ENCODE data around the gene FHIT. TPM values are rescaled to one million over a fixed set of nuclear protein-coding genes. Genes with fewer than 3 reads are reported as not detected.

The FHIT gene
- total RNA-seq, 1 experiment from 2014 or later: 20.1 TPM

- no peaks in the 10 kb centered on the region for H3K27me3 Mint-ChIP-seq (ENCODE audit: insufficient read depth, unreplicated experiment)
- H3K9me3 Mint-ChIP-seq (ENCODE audit: unreplicated experiment): no peaks in the 10 kb centered on the region
- peaks cover 7% of the 10 kb centered on the region for H3K4me1 Mint-ChIP-seq (ENCODE audit: insufficient read depth, unreplicated experiment)
- ChIA-PET POLR2A (no interaction called here), CTCF (no interaction called here)
- intact Hi-C loops (cut with micrococcal nuclease): no loop called here
- H3K36me3 Mint-ChIP-seq (ENCODE audit: insufficient read depth, unreplicated experiment): no peaks in the 10 kb centered on the region
- no peak for TF ChIP-seq CTCF (IDR thresholded peaks at IDR 0.05; ENCODE audit: unreplicated experiment)
- no TSS peak for BruUV-seq (replicated peaks)
- no peak overlapping the region for H3K27ac Mint-ChIP-seq (ENCODE audit: low read depth, unreplicated experiment)
- H3K4me3 Mint-ChIP-seq (ENCODE audit: unreplicated experiment): no peak overlapping the region
- no peak for DNase-seq (ENCODE audit: unreplicated experiment)
These were observed 296.2 kb downstream of the FHIT start for GRCh38 chr3:60955034-60955433.

- ChIA-PET POLR2A (no interaction called here), CTCF (no interaction called here)
- intact Hi-C loops (cut with micrococcal nuclease): no loop called here
- no peaks in the 10 kb centered on the region for H3K36me3 Mint-ChIP-seq (ENCODE audit: insufficient read depth, unreplicated experiment)
- H3K4me1 Mint-ChIP-seq (ENCODE audit: insufficient read depth, unreplicated experiment): peaks cover 7% of the 10 kb centered on the region
- no peak overlapping the region for H3K27ac Mint-ChIP-seq (ENCODE audit: low read depth, unreplicated experiment)
- TF ChIP-seq CTCF (IDR thresholded peaks at IDR 0.05; ENCODE audit: unreplicated experiment): no peak
- no peak overlapping the region for H3K4me3 Mint-ChIP-seq (ENCODE audit: unreplicated experiment)
- H3K9me3 Mint-ChIP-seq (ENCODE audit: unreplicated experiment): no peaks in the 10 kb centered on the region
- peak; percentile 22 for DNase-seq (ENCODE audit: unreplicated experiment)
- BruUV-seq (replicated peaks): no TSS peak
- no peaks in the 10 kb centered on the region for H3K27me3 Mint-ChIP-seq (ENCODE audit: insufficient read depth, unreplicated experiment)
These were observed 297.2 kb downstream of the FHIT start for GRCh38 chr3:60954048-60954447.

GRCh38 chr3:60953351-60953750, 297.9 kb downstream of the FHIT start:
- Mint-ChIP-seq H3K27ac (ENCODE audit: low read depth, unreplicated experiment) (no peak overlapping the region), H3K4me3 (ENCODE audit: unreplicated experiment) (no peak overlapping the region), H3K9me3 (ENCODE audit: unreplicated experiment) (no peaks in the 10 kb centered on the region), H3K4me1 (ENCODE audit: insufficient read depth, unreplicated experiment) (peaks cover 7% of the 10 kb centered on the region), H3K27me3 (ENCODE audit: insufficient read depth, unreplicated experiment) (no peaks in the 10 kb centered on the region), H3K36me3 (ENCODE audit: insufficient read depth, unreplicated experiment) (no peaks in the 10 kb centered on the region)
- BruUV-seq (replicated peaks): no TSS peak
- no peak for TF ChIP-seq CTCF (IDR thresholded peaks at IDR 0.05; ENCODE audit: unreplicated experiment)
- intact Hi-C loops (cut with micrococcal nuclease): no loop called here
- ChIA-PET CTCF (no interaction called here), POLR2A (no interaction called here)
- peak; percentile 51 for DNase-seq (ENCODE audit: unreplicated experiment)

GRCh38 chr3:60952055-60952454, 299.2 kb downstream of the FHIT start:
- BruUV-seq (replicated peaks): no TSS peak
- H3K36me3 Mint-ChIP-seq (ENCODE audit: insufficient read depth, unreplicated experiment): no peaks in the 10 kb centered on the region
- no peak for DNase-seq (ENCODE audit: unreplicated experiment)
- no peak for TF ChIP-seq CTCF (IDR thresholded peaks at IDR 0.05; ENCODE audit: unreplicated experiment)
- intact Hi-C loops (cut with micrococcal nuclease): no loop called here
- POLR2A ChIA-PET: no interaction called here
- H3K4me1 Mint-ChIP-seq (ENCODE audit: insufficient read depth, unreplicated experiment): peaks cover 7% of the 10 kb centered on the region
- no peaks in the 10 kb centered on the region for H3K9me3 Mint-ChIP-seq (ENCODE audit: unreplicated experiment)
- no peak overlapping the region for H3K27ac Mint-ChIP-seq (ENCODE audit: low read depth, unreplicated experiment)
- CTCF ChIA-PET: interaction anchor here (0.6 to 0.7 kb wide), 2 partner anchors 12 to 460 kb away, joined by 3 to 4 read pairs; no protein-coding TSS in a partner anchor
- no peaks in the 10 kb centered on the region for H3K27me3 Mint-ChIP-seq (ENCODE audit: insufficient read depth, unreplicated experiment)
- H3K4me3 Mint-ChIP-seq (ENCODE audit: unreplicated experiment): no peak overlapping the region

Measured in MCF 10A (cell line).